Gastroesophageal sphincter (tissue), 4 donors: ENCODE measurements around the gene SNX25. TPM values are rescaled to one million over a fixed set of nuclear protein-coding genes. Genes with fewer than 3 reads are reported as not detected.

Source experiments
- ATAC-seq: fragments of 150-250 bp; one replicate; pipeline ENCODE4 v1.9.1; 2016; ENCODE audit warnings: mild to moderate bottlenecking, moderate library complexity
- H3K27ac ChIP-seq, 4 donors: fragments of 200-600 bp; sonication (generic) in 3 of 4; 1 replicate in 3 of 4; 2 replicates in 1 of 4; pipeline ENCODE4 v1.5.1; 2016 to 2019
- H3K27me3 ChIP-seq: fragments of 200-600 bp; sonication (generic); one replicate; pipeline ENCODE4 v1.5.1; 2019
- H3K36me3 ChIP-seq, 2 donors: fragments of 200-600 bp; sonication (generic); one replicate each; pipeline ENCODE4 v1.5.1; 2019; ENCODE audit warnings: control low read depth in 1 of 2
- H3K4me1 ChIP-seq, 3 donors: fragments of 200-600 bp; sonication (generic); 1 replicate in 2 of 3; 2 replicates in 1 of 3; pipeline ENCODE4 v1.5.1; 2016 to 2019; ENCODE audit warnings: control low read depth in 2 of 3
- H3K4me3 ChIP-seq, 2 donors: fragments of 200-600 bp; sonication (generic); one replicate each; pipeline ENCODE4 v1.5.1; 2019; ENCODE audit warnings: mild to moderate bottlenecking in 1 of 2, moderate library complexity in 1 of 2
- H3K9me3 ChIP-seq, 3 donors: fragments of 200-600 bp; sonication (generic); one replicate each; pipeline ENCODE4 v1.5.1; 2017 to 2019; ENCODE audit warnings: control low read depth in 2 of 3
- EP300 ChIP-seq: sonication (generic); formaldehyde crosslinking; IDR thresholded peaks from one replicate; pipeline ENCODE4 v1.6.1; 2017; ENCODE audit warnings: antibody characterized with exemption, mild to moderate bottlenecking
- POLR2A ChIP-seq, 2 donors: fragments of 450-650 bp; IDR thresholded peaks; one replicate each; pipeline ENCODE4 v1.6.1; 2017; ENCODE audit warnings: antibody characterized with exemption in 2 of 2, mild to moderate bottlenecking in 2 of 2, moderate library complexity in 1 of 2
- POLR2AphosphoS5 ChIP-seq: sonication (generic); formaldehyde crosslinking; IDR thresholded peaks from one replicate; pipeline ENCODE4 v1.6.1; 2017; ENCODE audit warnings: antibody characterized with exemption
- WGBS, 2 donors: methylation state at CpG; one replicate each; pipeline ENCODE4 v1.1.5; 2018; ENCODE audit warnings: low coverage in 1 of 2; 5-methylcytosine and 5-hydroxymethylcytosine counted together
- total RNA-seq, 4 donors: library from RNA; depleted of rRNA; stranded (reverse); fragments of >200 nt; gene quantifications; one replicate each; pipeline ENCODE4 v1.1.0, GENCODE V29; 2016
- TF ChIP-seq, protein P1 (sequence below), 4 experiments: fragments of 200-600 bp in 2 of 4; fragments of 450-650 bp in 2 of 4; sonication (generic) in 1 of 4; IDR thresholded peaks; one replicate each; pipeline ENCODE4 v1.5.1; 2017 to 2019; ENCODE audit warnings: antibody characterized with exemption in 4 of 4, mild to moderate bottlenecking in 2 of 4, moderate library complexity in 2 of 4

SNX25 gene
- total RNA-seq, 4 donors from 2014 or later: 17.9 to 30.5 (median 24.9) TPM

- Histone ChIP-seq H3K9me3 (peaks cover 0 to 4% (median 0%) of the 10 kb centered on the region in 3 donors), H3K4me3 (no peak overlapping the region), H3K36me3 (peaks cover 0 to 82% of the 10 kb centered on the region in 2 donors), H3K27ac (no peak overlapping the region), H3K4me1 (no peaks in the 10 kb centered on the region), H3K27me3 (no peaks in the 10 kb centered on the region)
- WGBS, 2 donors: 75 to 79% methylated on average over 5 of the region's 5 CpGs
- no peak for ATAC-seq
- TF ChIP-seq POLR2A (IDR thresholded peaks at IDR 0.05) (no peak), POLR2AphosphoS5 (no peak), EP300 (no peak)
- TF ChIP-seq, protein P1, sequence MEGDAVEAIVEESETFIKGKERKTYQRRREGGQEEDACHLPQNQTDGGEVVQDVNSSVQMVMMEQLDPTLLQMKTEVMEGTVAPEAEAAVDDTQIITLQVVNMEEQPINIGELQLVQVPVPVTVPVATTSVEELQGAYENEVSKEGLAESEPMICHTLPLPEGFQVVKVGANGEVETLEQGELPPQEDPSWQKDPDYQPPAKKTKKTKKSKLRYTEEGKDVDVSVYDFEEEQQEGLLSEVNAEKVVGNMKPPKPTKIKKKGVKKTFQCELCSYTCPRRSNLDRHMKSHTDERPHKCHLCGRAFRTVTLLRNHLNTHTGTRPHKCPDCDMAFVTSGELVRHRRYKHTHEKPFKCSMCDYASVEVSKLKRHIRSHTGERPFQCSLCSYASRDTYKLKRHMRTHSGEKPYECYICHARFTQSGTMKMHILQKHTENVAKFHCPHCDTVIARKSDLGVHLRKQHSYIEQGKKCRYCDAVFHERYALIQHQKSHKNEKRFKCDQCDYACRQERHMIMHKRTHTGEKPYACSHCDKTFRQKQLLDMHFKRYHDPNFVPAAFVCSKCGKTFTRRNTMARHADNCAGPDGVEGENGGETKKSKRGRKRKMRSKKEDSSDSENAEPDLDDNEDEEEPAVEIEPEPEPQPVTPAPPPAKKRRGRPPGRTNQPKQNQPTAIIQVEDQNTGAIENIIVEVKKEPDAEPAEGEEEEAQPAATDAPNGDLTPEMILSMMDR (IDR thresholded peaks at IDR 0.05): no peak
Observed at GRCh38 chr4:185411849-185412248, 202.5 kb downstream of the SNX25 start.

DNA sequence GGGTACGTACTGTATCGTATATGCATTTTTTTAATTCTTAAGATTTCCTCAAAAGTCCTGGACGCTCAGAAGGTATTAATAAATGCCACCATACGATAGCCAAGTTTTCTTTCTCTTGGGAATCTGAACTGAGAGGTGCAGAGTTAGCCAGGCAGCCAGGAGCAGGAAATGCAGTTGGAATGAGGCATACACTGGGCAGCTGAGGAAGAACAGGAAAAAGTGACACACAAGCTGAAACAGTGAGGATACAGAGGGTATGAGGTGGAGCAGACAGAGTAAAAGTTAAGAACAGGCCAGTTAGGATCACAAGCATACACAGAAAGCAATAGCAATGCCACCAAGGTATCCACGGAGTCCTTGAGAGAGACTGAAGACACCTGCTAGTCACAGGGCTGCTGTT is 203.0 kb downstream of the SNX25 start:
- no peaks in the 10 kb centered on the region for H3K27me3 ChIP-seq
- H3K4me1 ChIP-seq: no peaks in the 10 kb centered on the region
- 61 to 83% methylated on average over 3 to 5 of the region's 5 CpGs for WGBS, 2 donors
- no peak for TF ChIP-seq POLR2A (IDR thresholded peaks at IDR 0.05)
- TF ChIP-seq POLR2AphosphoS5: no peak
- TF ChIP-seq, protein P1 (IDR thresholded peaks at IDR 0.05): no peak
- TF ChIP-seq EP300: no peak
- peaks cover 0 to 86% of the 10 kb centered on the region in 2 donors for H3K36me3 ChIP-seq
- H3K9me3 ChIP-seq: peaks cover 0 to 4% (median 0%) of the 10 kb centered on the region in 3 donors
- no peak overlapping the region for H3K27ac ChIP-seq
- H3K4me3 ChIP-seq: no peak overlapping the region
- ATAC-seq: no peak

Other genes starting within 250 kb of the SNX25 start
- gene HELT, start 191.1 kb upstream of the SNX25 start, total RNA-seq: not detected
- gene SLC25A4, start 66.3 kb upstream of the SNX25 start, total RNA-seq: 100 to 1,000 TPM; 122 to 180 (median 157) TPM
- gene CFAP97, start 5.6 kb upstream of the SNX25 start, total RNA-seq: 10 to 100 TPM; 36.5 to 47.9 (median 42.8) TPM
- gene LRP2BP, start 186.3 kb downstream of the SNX25 start, total RNA-seq: 1 to 10 TPM in 3 of 4 donors, under 1 TPM in 1; 0.81 to 4.4 (median 1.5) TPM
- gene ANKRD37, start 187.2 kb downstream of the SNX25 start, total RNA-seq: 10 to 100 TPM in 2 of 4 donors, 1 to 10 TPM in 2; 6.7 to 16.5 (median 9.8) TPM
- 10 to 100 TPM; 36.0 to 63.7 (median 51.9) TPM for gene UFSP2, start 216.4 kb downstream of the SNX25 start, total RNA-seq